ENCODE results near the gene KRTAP10-4.
"Not testable (repeated sequence)": the region's sequence is repeated elsewhere in the genome, so short reads cannot be mapped to it uniquely, and the experiment has no call there.

Gene KRTAP10-4

DNA sequence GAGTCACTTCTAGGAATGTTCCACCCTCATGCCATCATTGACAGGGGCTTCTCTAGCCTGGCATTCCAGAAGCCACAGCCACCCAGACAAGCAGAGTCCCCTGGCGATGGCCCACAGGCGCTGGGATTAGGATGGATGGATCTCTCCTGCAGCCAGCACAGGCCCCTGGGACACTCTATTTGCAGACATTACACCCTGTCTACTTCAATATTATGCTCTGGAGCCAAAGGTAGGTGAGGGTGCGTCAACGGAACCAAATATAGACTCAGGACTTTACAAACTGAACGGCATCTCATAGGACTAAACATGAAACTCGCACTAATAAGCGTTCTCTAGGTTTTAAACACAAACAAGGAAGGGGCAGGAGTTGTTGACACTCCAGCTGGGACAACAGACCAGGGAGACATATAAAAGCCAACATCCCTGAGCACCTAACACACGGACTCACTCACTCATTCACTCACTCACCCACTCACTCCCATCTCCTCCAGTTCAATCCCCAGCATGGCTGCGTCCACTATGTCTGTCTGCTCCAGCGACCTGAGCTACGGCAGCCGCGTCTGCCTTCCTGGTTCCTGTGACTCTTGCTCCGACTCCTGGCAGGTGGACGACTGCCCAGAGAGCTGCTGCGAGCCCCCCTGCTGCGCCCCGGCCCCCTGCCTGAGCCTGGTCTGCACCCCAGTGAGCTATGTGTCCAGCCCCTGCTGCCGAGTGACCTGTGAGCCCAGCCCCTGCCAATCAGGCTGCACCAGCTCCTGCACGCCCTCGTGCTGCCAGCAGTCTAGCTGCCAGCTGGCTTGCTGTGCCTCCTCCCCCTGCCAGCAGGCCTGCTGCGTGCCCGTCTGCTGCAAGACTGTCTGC is 26.8 kb downstream of the KRTAP10-4 start, which contains the start of gene KRTAP10-7:
TSS of gene KRTAP10-7 (plus strand) at position 480 of the 861 bp plus-strand sequence. CDS start at position 505, 25 bp downstream.
- not testable (repeated sequence) for DNase-seq (ENCODE audit: low read depth)

DNA sequence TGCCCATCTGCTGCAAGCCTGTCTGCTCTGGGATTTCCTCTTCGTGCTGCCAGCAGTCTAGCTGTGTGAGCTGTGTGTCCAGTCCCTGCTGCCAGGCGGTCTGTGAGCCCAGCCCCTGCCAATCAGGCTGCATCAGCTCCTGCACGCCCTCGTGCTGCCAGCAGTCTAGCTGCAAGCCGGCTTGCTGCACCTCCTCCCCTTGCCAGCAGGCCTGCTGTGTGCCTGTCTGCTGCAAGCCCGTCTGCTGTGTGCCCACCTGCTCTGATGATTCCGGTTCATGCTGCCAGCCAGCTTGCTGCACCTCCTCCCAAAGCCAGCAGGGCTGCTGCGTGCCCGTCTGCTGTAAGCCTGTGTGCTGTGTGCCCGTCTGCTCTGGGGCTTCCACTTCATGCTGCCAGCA is 27.6 kb downstream of the KRTAP10-4 start:
- DNase-seq (ENCODE audit: low read depth) = not testable (repeated sequence)

DNA sequence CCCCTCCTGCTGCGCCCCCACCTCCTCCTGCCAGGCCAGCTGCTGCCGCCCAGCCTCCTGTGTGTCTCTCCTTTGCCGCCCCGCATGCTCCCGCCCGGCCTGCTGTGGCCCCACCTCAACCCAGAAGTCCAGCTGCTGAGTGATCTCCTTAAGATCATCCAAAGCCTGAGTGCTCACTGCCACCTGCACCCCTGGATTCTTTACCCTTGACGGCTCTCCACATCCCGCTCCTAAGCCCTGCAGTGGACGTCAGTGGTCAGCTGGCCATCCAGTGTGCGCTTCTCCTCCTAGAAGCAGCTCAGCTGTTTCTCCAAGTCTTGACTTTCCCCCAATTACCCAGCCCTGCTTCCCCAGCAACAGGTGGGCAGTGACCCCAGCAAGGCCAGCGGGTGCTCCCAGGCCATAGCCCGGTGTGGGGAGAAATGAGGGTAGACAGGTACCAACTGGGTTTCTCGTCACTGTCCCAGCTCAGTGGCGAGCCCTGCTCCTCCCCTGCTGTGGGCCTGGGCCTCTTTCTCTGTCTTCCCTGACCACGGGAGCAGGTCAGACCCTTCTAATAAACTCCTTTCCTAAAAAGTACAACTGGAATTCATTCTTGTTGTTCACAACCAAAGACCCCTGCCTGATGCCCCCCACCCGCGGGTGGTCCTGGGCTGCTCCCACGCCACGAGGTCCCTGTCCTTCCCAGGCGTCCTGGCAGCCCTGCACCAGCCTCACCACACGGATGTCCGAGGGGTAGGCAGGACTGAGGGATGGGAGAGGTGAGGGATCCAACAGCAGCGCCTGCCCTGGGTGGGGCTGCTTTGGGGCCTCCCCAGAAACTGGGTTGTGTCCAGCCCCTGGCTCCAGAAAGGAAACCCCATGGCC is 28.3 kb downstream of the KRTAP10-4 start:
- DNase-seq (ENCODE audit: low read depth) = no peak

DNA sequence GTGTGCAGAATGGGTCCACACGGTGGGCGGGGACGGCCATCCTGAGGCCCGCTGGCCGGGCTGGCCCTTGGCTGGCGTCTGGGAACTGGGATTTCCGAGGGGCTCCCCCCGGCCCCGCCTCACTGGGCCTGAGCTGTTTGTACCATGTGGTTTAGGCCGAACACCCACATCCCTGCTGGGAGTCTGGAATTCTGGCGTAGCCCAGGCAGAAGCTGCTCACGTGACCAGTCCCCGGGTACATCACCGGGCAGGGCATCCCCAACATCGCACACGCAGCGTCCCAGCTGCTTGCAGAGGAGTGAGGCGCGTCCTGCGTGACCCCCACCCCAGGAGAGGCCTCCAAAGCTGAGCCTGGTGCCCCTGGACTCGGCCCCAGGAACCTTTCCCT is 28.9 kb downstream of the KRTAP10-4 start:
- DNase-seq (ENCODE audit: low read depth) = no peak

DNA sequence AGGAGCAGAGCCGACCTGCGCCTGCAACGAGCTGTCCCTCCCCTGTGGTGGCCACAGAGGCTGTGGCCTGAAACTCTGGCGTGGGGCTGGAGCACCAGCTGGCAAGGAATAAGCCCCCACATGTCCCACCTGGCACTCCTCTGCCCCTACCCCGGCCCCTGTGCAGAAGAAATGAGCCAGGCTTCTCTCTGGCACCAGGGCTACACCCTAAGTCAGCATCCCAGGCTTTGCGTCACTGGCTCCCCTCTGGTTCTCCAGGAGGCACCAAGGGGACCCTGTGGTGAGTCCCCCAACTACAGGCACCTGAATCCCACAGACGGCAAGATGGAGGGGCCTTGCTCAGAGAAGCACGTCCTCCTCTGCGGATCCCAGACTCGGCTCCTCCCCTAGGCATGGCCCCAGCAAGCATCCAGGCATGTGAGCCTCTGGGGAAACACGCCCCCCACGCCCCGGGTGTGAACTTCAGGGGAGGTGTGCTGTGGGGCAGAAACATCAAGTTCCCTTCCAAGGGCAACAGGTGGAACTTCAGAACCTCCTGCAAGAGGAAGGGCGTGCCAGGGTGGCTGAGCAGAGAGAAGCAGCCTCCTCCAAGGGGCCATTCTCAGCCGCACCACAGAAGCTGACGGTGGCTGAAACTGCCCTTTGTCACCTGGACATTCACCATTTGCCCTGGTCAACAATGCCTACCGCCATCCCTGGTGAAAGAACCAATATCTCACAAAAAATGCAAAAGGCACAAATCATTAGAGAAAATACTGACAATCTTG is 29.8 kb downstream of the KRTAP10-4 start:
- DNase-seq (ENCODE audit: low read depth) = no peak

DNA sequence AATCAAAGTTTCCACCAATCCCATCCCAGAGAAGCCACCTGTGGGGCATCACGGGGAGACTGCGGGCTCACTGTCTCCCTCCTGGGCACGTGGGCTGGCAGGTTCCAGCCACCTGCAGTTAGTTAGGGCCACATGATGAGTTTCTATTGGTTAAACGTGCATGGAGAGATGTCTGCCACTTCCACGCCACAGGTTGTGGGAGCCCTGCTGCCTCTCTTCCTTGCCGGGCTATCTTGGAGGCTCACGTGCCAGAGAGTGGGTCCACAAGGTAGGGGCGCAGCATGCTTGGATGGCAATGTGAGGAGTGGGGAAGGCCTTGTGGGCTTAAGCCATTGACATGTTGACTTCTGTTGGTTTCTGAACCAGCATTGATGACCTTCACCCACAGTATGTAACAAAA is 30.4 kb downstream of the KRTAP10-4 start:
- no peak for DNase-seq (ENCODE audit: low read depth)

DNA sequence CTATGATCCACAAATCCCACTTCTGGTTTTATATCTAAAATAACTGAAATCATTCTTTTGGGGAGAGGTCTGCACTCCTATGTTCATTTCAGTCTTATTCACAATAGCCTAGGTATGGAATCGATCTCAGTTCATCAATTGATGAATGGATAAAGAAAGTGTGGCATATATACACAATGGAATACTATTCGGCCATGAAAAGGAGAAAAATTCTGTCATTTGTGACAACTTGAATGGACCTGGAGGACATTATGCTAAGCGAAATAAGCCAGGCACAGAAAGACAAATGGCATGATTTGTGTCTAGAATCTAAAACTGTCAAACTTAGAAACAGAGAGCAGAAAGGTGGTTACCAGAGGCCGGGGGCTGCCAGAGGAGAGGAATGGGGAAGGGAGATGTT is 33.0 kb downstream of the KRTAP10-4 start:
- no peak for DNase-seq (ENCODE audit: low read depth)

DNA sequence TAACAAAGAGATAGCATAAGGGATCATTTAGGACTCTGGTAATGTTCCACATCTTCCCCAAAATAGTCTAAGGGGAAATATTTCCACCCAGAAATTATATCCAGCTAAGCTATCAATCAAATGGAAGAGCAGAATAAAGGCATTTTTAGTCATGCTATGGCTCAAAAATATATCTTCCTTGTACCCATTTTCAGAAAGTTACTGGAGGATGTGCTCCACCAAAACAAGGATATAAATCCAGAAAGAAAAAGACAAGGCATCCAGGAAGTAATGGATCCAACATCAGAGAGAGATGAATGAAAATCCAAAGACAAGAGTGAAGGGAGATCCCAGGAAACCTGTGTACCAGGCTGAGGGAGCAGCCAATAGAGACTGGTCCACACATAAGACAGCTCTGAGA is 35.7 kb downstream of the KRTAP10-4 start:
- no peak for DNase-seq (ENCODE audit: low read depth)

DNA sequence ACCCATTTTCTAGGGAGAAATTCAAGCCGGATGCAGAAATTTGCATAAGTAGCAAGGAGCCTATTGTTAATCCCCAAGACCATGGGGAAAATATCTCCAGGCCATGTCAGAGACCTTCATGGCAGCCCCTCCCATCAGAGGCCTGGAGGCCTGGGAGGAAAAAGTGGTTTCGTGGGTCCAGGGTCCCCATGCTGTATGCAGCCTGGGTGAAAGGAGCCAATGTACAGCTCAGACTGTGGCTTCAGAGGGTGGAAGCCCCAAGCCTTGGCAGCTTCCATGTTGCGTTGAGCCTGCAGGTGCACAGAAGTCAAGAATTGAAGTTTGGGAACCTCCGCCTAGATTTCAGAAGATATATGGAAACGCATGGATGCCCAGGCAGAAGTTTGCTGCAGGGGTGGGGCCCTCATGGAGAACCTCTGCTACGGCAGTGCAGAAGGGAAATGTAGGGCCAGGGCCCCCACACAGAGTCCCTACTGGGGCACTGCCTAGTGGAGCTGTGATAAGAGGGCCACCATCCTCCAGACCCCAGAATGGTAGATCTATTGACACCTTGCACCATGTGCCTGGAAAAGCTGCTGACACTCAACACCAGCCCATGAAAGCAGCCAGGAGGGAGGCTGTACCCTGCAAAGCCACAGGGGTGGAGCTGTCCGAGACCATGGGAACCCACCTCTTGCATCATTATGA is 36.8 kb downstream of the KRTAP10-4 start:
- not testable (repeated sequence) for DNase-seq (ENCODE audit: low read depth)

DNA sequence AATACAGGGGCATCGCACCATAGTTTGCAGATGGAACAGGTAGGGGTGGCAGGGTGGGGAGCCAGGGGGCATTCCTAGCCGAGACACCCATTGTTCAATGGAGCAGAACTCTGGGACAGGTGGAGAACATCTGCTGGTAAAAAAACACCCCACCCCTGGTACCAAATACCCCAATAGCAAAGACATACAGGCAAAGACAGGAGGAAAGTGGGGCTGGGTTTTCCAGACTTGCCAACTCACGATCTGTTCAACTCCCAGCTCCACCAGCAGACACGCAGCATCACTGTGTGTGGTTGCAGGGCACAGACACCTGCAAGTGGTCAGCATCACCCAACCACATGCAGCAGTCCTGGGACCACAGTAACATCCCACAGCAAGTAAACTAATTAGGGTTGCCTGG is 38.0 kb downstream of the KRTAP10-4 start:
- DNase-seq (ENCODE audit: low read depth) = no peak

DNA sequence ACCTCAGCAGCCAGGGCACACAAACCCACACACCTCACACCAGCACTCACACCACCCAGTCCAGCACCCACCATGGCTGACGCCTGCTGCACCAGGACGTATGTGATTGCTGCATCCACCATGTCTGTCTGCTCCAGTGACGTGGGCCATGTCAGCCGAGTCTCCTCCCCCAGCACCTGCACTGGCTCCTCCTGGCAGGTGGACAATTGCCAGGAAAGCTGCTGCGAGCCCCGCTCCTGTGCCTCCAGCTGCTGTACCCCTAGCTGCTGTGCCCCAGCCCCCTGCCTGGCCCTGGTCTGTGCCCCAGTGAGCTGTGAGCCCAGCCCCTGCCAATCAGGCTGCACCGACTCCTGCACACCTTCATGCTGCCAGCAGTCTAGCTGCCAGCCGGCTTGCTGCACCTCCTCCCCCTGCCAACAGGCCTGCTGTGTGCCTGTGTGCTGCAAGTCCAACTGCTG is 38.5 kb downstream of the KRTAP10-4 start, which contains the start of gene KRTAP10-8:
TSS of gene KRTAP10-8 (plus strand) at position 51 of the 458 bp plus-strand sequence. CDS start at position 73, 22 bp downstream.
- no peak for DNase-seq (ENCODE audit: low read depth)

DNA sequence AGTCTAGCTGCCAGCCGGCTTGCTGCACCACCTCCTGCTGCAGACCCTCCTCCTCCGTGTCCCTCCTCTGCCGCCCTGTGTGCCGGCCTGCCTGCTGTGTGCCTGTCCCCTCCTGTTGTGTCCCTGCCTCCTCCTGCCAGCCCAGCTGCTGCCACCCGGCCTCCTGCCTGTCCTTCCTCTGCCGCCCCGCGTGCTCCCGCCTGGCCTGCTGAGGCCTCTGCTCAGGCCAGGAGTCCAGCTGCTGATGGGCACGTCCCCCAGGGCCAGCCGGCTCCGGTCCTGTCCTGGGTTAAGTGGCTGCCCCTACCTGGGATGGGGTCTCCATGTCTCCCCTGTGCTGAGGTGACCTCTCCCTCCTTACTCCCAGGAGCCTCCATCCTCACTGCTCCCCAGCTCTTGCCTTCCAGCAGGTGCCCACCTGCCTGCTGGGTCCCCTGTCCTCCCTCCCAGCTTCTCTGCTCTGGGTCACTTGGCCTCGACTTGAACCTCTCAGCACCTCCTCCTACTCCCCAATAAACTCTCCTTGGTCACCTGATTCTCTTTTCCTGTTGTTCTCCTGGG is 39.2 kb downstream of the KRTAP10-4 start:
- no peak for DNase-seq (ENCODE audit: low read depth)

DNA sequence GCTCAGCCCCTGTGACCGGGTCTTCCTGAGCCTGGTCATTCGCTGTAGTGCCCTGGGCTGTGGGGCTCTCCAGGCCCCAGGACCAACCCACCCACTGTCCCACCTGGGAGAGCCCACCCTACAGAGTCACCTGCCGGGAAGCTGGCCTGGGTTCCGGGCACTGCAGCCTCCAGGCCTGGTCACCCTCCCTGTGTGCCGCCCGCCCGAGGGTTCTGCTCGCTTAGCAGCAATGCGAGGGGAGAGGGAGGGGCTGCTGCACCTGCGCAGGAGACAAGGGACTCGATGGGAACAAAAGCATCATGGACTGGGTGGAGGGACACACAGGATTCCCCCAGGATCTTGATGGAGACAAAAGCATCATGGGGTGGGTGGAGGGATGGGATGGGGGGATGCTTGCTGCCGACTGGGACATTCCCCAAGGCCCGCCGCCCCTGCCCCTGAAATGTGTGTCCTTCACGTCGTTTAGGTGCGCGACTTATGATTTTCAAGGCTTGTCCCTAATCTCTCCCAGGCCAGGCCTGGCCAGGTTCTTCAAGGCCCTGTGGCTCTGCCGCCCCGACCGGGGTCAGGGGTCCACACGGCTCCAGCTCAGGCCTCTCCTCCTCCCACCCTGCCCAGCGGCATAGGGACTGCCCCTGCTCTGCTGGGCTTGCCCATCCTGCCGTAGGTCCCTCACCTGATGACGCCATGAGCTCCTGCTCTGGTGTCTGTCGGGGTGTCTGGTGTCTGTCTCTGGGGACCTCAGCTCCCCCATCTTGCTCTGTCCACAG is 40.0 kb downstream of the KRTAP10-4 start:
- no peak for DNase-seq (ENCODE audit: low read depth)

DNA sequence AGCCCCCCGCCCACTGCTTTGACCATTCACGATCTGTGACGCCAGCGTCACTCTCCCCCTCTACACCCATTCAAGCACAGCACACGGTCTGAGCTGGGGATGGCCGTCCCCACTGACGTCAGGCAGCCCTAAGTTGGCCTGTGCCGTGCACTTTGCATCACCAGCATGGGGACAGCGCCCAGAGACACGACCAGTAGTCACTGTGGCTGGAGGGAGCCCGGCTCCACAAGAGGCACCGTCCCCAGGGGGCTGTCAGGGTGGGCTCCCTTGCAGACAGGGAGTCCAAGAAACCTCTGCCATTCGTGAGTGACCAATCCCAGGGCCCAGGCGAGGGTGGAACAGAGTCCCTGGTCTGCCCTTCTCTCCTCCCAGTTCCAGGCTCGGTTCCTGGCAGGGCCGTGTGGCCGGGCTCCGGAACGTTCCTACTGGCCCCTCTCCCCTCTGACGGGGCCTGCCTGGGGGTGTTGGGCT is 40.7 kb downstream of the KRTAP10-4 start:
- DNase-seq (ENCODE audit: low read depth) = no peak

DNA sequence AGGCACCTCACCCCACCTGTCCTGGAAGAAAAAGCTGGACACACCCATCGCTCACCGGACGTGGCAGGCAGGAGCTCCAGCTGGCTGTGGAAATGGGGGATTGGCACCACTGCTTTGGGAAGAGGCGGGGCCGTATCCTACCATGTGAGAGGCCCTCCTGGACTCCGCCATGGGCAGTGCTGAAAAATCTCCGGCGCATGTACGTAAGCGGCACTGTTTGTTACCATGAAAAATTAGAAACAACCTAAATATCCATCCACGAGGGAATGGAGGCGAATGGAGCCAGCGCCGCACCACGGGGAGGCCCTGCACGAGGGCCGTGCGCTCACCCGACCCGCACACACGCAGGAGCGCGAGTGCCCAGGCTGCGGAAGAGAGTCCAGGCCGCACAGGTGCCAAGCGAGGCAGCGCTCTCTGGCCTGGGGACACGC is 41.4 kb downstream of the KRTAP10-4 start:
- no peak for DNase-seq (ENCODE audit: low read depth)

DNA sequence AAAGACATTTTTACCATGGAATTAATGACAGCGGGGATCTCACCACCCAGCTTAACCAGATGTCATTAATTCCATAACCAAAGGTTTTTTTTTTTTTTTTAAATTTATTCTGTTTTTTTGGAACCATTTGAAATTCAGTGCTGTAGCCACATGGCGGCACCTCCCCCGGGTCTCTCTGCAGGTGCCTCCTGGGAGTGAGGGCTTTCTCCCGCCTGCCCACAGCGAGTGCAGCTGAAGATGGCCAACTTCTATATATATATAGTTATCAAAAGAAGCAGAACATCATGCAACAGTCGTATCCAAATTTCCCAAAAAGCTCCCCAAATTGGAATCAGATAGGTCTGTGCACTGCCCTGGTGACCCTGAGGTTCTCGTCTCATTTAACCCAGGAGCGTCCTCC is 41.9 kb downstream of the KRTAP10-4 start:
- no peak for DNase-seq (ENCODE audit: low read depth)

DNA sequence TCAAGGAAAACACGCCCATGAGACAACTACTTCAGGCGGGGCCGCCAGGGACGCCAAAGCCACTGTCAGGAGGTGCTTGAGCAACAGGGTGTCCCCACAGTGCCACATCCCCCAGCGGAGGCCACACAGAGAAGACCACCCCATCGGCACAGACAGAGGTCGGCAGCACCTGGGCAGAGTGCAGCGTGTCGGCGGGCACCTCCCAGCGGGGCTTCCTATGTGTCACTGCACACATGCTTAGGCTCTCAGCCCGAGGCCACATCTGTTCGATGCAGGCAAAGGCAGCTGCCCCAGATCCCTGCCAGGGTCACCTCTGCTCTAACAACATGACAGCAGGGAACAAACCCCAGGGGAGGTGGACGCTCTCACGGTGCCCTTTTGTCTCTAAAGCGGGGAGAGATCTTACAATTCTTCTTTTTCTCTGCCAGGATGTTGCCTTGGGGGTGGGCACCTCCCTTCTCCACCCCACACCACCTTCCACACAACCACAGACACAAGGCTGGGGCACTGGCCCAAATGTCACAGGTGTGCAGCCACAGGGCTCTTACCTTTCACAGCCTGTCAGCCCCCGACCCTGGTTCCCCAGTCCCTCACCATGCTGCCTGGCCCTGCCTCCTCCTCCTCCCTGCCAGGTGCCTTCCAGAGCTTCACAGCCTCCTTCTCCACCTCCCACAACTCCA is 42.5 kb downstream of the KRTAP10-4 start:
- DNase-seq (ENCODE audit: low read depth) = no peak

DNA sequence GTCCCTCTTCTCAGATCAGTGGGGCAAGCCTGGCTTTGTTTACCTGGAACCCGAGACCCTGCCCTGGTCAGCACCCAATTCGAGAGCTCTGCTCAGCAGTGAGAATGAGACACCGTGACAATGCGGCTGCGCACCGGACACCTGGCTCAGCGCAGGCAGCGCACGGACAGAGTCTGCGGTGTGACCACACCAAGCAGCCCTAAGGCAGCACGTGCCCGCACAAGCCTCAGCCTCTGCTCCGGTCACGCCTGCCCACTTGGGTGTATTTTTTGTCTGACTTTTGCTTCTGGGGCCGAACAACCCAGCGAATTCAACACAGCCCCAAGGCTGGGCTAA is 43.0 kb downstream of the KRTAP10-4 start:
- no peak for DNase-seq (ENCODE audit: low read depth)

DNA sequence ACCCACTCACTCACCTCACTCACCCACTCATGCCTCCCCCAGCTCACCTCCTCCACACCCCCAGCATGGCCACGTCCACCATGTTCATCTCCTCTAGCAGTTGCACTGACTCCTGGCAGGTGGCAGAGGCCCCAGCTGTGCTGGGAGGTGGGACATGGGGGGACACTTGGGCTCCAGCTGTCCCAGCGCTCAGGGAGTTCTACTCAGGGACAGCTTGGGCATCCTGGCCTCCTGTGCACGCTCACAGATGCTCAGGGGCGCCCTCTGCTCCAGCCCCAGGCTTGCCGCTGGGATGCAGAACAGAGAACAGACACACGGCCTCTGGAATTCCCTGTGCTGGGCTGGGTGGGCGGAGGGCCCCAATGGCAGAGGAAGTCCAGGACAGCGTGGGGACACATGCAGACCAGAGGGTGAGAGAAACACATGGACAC is 43.6 kb downstream of the KRTAP10-4 start:
- no peak for DNase-seq (ENCODE audit: low read depth)

DNA sequence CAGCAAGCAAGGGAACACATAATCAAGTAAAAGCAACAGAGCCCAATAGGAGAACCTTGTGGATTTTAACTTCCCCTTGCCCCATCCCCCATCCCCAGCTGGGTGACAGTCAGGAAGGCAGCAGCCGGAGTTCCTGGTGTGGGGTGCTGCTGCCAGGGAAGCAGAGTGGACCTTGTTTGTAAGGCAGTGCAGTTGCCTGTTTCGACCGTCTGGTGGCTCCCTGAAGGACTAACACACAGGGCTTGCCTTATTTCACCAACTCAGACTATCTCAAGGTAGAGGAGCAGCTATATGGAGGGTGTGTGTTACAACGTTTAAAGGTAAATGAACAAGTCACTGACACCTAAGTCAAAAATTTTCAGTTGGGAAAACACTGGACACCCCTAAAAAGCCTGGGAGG is 45.0 kb downstream of the KRTAP10-4 start:
- no peak for DNase-seq (ENCODE audit: low read depth)
